GM10266 (cell line): ENCODE measurements around the gene CD93.

Experiments
- DNase-seq: peaks from one replicate; pipeline ENCODE4 v3.0.0; 2012; ENCODE audit errors: extremely low spot score
- CTCF ChIP-seq: IDR thresholded peaks from 2 replicates; pipeline ENCODE4 v1.5.1; 2012; ENCODE audit warnings: mild to moderate bottlenecking, low read depth; ENCODE audit not compliant: control insufficient read depth, insufficient read depth; ENCODE audit errors: missing control alignments

CD93 gene

GRCh38 chr20:23097636-23098580, 11.8 kb upstream of the CD93 start:
- no peak for DNase-seq
- TF ChIP-seq CTCF: no peak

GRCh38 chr20:23096986-23097520, 10.9 kb upstream of the CD93 start:
- DNase-seq: no peak
- no peak for TF ChIP-seq CTCF

- DNase-seq: peak; percentile 16
- no peak for TF ChIP-seq CTCF
Measured at GRCh38 chr20:23096097-23096496, 10.0 kb upstream of the CD93 start.

- no peak for DNase-seq
- no peak for TF ChIP-seq CTCF
Measured at GRCh38 chr20:23095499-23095898, 9.4 kb upstream of the CD93 start.

- no peak for TF ChIP-seq CTCF
- DNase-seq: no peak
Measured at GRCh38 chr20:23094927-23095326, 8.8 kb upstream of the CD93 start.

GRCh38 chr20:23094213-23094896, 8.2 kb upstream of the CD93 start:
- no peak for DNase-seq
- no peak for TF ChIP-seq CTCF
